Uterus (tissue), 2 donors: Measurements from ENCODE around the gene CTBS.

ENCODE experiments used
- POLR2A ChIP-seq, 2 donors: fragments of 450-650 bp; IDR thresholded peaks; one replicate each; pipeline ENCODE4 v1.6.1; 2016; ENCODE audit warnings: antibody characterized with exemption in 2 of 2, mild to moderate bottlenecking in 1 of 2, moderate library complexity in 1 of 2
- TF ChIP-seq, protein P1 (sequence below), 4 experiments: fragments of 200-600 bp in 2 of 4; fragments of 450-650 bp in 2 of 4; sonication (generic) in 2 of 4; IDR thresholded peaks; one replicate each; pipeline ENCODE4 v1.5.1; 2016 to 2019; ENCODE audit warnings: antibody characterized with exemption in 4 of 4, mild to moderate bottlenecking in 2 of 4, moderate library complexity in 1 of 4

DNA sequence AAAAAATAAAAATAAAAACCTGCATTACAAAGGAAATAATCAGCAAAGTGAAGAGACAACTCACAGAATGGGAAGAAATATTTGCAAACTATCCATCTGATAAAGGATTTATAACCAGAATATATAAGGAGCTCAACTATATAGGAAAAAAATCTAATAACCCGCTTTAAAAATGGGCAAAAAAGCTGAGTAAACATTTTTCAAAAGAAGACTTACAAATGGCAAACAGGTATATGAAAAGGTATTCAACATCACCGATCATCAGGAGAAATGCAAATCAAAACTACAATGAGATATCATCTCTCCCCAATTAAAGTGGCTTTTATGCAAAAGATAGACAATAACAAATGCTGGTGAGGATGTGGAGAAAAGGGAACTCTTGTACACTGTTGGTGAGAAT, 64.1 kb downstream of the CTBS start:
- TF ChIP-seq, protein P1, sequence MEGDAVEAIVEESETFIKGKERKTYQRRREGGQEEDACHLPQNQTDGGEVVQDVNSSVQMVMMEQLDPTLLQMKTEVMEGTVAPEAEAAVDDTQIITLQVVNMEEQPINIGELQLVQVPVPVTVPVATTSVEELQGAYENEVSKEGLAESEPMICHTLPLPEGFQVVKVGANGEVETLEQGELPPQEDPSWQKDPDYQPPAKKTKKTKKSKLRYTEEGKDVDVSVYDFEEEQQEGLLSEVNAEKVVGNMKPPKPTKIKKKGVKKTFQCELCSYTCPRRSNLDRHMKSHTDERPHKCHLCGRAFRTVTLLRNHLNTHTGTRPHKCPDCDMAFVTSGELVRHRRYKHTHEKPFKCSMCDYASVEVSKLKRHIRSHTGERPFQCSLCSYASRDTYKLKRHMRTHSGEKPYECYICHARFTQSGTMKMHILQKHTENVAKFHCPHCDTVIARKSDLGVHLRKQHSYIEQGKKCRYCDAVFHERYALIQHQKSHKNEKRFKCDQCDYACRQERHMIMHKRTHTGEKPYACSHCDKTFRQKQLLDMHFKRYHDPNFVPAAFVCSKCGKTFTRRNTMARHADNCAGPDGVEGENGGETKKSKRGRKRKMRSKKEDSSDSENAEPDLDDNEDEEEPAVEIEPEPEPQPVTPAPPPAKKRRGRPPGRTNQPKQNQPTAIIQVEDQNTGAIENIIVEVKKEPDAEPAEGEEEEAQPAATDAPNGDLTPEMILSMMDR (IDR thresholded peaks at IDR 0.05), result no peak
- TF ChIP-seq POLR2A (IDR thresholded peaks at IDR 0.05), result no peak
